Gastroesophageal sphincter (tissue), 3 donors: Measurements from ENCODE around the gene CDH20.

Experiments
- CTCF ChIP-seq, 4 experiments: fragments of 200-600 bp in 2 of 4; fragments of 450-650 bp in 2 of 4; sonication (generic) in 1 of 4; IDR thresholded peaks; one replicate each; pipeline ENCODE4 v1.5.1; 2017 to 2019; ENCODE audit warnings: antibody characterized with exemption in 4 of 4, mild to moderate bottlenecking in 2 of 4, moderate library complexity in 2 of 4
- EP300 ChIP-seq: sonication (generic); formaldehyde crosslinking; IDR thresholded peaks from one replicate; pipeline ENCODE4 v1.6.1; 2017; ENCODE audit warnings: antibody characterized with exemption, mild to moderate bottlenecking
- POLR2A ChIP-seq, 2 donors: fragments of 450-650 bp; IDR thresholded peaks; one replicate each; pipeline ENCODE4 v1.6.1; 2017; ENCODE audit warnings: antibody characterized with exemption in 2 of 2, mild to moderate bottlenecking in 2 of 2, moderate library complexity in 1 of 2
- POLR2AphosphoS5 ChIP-seq: sonication (generic); formaldehyde crosslinking; IDR thresholded peaks from one replicate; pipeline ENCODE4 v1.6.1; 2017; ENCODE audit warnings: antibody characterized with exemption

- TF ChIP-seq CTCF (IDR thresholded peaks at IDR 0.05) (no peak), POLR2AphosphoS5 (no peak), EP300 (no peak), POLR2A (IDR thresholded peaks at IDR 0.05) (no peak)
These were observed 93.3 kb downstream of the CDH20 start for GRCh38 chr18:61426492-61427053.
